Stimulated activated CD4-positive, alpha-beta T cell treated with anti-CD3 and anti-CD28 coated beads, Interleukin-4, amount 100 ng/mL, for 1 hour (primary cell): ENCODE data around the gene SSPN.
"Not testable (repeated sequence)": the region's sequence is repeated elsewhere in the genome, so short reads cannot be mapped to it uniquely, and the experiment has no call there.

Experiments
- DNase-seq: peaks from one replicate; pipeline ENCODE4 v3.0.0-alpha.2; 2020

SSPN gene

DNA sequence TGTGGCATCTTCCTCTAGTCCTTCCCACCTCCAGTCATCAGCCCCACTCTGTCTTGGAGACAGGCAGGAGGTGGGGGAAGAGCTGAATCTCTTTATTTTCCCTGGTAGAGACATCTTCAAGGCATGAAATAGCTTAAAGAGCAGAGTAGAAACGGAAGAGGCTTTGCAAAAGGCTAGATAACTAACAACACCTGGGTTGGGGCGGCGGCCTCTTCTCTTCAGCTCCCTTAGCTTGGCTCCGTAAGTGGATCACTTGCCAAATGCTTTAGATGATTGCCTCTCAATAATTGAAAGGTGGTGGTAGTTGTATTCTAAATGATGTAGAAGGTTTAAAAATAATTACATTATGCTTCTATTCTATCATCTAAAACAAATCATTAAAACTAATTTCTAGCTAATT lies 36.1 kb downstream of the SSPN start:
- no peak for DNase-seq

DNA sequence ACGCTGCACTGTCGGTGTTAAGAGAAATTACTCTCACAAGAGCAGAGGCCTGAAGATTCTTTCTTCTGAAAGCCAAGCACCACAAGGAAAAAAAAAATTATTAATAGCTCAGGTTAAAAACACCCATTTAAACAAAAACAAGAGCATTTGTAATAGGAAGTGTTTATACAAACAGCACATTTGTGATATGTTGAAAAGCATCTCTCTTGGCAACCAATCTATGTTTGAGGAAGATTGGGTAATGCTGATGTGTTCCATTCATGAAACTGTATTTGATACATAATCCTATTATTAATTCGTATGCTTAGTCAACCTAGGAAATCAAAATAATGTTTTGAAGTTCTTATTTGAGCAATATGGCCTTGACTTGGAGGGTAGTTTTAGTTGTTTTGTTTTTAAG lies 36.5 kb downstream of the SSPN start:
- no peak for DNase-seq

DNA sequence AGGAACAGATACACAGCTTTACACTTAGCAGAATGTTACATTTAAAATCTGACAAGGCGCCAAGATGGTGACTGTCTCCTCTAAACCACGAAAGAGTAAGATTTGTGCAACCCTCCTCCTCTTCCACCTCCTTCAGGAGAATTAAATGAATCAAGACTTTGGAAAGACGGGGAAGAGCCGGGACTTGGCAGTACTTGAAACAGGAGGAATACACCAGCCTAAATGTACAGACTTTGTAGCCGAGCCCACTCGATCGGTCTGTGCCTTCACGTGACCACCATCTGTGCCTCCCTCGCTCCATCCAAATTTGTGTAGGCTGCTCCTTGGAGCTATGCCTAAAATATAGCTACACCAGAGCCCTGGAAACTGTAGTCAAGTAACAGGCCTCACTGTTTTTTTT lies 38.3 kb downstream of the SSPN start:
- no peak for DNase-seq

DNA sequence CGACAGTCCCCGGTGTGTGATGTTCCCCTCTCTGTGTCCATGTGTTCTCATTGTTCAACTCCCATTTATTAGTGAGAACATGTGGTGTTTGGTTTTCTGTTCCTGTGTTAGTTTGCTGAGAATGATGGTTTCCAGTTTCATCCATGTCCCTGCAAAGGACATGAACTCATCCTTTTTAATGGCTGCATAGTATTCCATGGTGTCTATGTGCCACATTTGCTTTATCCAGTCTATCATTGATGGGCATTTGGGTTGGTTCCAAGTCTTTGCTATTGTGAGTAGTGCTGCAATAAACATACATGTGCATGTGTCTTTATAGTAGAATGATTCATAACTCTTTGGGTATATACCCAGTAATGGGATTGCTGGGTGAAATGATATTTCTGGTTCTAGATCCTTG lies 40.1 kb downstream of the SSPN start:
- DNase-seq = not testable (repeated sequence)

DNA sequence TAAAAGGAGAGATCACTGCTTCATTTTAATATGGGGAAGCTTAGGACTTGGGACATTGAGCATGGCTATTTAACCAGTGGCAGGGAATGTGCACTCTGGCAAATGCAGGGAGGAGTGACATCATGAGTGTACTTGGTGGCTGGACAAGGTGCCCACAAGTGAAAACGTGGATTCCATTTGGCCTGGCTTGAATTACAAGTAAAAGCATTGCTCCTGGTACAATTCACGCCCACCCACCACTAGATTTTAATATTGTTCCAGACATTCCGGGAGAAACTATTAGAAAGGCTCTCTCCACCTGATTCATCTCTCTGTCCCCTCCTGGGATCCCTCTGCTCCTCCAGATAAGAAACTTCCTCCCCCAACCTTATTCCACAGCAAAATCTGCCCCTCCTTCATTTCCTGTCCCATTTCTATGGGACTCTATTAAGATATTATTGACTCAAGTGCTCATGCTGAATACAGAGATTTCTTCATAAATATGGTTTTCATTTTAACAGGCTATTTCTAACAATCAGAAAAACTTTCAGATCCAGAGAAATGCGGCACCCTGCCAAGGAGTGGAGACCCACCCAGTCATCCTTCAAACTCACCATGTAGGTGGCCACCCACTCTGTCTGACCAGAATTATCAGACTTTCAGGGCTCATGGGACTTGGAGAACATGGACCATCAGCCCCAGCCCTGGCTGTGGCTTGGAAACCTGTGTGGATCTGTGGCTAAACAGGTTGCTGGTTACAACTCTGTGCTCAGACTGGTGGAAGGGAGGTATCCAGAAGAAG lies 43.2 kb downstream of the SSPN start:
- DNase-seq = no peak

DNA sequence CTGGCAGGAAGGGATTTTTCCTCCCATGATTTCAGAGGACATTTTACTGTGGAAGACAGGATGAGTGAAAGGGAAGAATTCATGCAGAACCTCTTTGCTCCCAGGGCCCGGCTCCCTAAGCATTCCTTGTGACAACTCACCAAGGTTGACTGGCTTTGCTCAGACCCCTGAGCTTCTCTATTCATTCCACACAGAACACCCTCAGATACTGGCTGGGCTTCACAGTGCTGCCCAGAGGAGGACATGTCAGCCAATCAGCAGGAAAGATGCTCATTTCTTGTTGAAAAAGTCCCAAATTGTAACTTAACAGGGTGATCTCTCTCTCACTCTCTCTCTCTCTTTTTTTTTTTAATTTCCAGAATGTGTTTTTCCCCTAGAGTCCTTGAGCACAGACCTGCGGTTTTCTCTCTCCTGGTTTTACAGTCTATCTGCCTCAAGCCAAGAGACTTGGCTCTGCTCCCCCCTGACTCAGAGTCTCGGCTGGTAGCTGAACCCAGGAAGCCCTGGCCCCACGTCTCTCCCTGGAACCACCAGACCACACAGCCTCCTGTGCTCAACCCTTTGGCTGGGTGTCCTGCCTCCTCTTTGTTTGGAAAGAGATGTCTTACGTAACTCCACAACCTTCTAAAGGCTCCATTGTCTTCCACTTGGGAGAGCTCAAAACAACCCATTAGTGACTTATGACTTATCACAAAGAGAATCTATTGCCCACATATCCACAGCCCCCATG lies 43.9 kb downstream of the SSPN start:
- DNase-seq = no peak

DNA sequence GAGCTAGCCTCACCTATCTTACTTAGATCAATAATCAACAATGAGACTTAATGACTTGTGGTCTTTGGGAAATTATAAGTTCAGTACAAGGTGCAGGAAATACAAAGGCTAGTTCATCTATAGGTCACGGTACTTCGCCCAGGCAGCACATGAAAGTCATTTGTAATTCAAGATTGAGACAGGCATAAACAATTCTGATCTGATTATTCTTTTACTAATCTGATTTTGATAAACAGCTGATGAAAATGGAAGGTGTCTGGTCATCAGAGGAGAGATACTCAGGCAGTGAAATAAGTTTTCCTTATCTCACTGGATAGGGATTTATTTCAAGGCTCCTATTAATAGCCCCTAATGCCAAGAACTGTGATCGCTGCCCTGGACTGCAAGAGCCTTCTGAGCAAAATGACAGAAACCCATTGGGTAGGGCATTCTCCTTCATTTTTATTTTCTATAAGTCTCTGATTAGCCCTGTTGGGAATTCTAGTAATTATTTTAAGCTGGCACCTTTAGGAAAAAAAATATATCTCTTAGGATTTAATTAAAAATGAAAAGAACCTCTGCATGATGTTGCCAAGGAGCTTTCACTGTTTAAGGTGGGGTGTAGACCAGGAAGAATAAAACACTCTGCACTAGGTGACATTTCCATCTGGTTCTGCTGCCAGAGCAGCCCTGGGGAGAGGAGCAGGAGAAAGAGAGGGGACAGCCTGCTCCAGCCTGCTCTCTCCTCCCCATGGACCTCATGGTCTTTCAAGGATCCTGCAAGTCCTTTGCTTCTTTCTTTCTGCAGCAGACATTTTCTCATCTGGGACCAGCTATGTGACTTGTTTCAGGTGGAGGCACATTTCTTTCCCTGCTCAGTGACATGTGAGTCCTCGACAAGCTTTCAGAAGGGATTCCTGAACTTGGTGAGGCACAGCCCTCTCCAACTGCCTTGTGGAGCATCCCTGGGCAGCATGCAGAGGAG lies 44.8 kb downstream of the SSPN start:
- no peak for DNase-seq

DNA sequence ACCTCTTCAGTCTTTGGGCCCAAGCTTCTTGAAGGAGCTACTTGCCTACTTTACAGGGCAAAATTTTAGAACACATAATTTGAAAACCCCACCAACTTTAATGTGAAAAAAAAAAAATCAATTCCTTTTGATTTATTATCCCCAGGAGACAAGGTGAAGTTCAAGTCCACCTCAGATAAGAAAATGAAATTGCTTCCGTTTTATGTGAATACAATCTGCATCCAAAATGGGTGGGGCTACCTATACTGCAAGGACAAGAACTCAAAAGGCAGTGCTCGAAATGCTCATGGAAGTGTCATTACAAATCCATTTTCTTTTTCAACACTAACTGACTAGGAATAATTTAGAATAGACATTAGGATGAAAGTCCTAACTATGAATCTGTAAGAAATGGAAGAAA lies 45.7 kb downstream of the SSPN start:
- DNase-seq = no peak

DNA sequence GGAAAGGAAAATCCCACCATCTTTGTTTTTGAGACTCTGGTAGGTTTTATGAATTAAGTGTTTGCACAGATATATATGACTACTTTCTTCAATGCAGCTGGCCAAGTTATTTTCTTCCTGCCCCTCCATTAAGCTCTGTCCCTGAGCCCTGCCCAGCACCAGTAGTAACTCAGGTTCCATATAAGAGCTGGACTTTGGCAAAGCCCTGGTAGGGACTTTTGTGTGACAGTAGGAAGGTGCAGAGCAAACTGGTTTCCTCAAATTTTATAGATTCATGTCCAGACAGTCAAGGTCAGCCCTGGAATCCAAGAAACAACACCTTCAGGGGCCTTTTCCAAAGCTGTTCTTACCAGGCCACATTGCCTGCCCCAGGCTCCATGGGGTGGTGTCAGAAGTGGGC lies 47.3 kb downstream of the SSPN start:
- no peak for DNase-seq

DNA sequence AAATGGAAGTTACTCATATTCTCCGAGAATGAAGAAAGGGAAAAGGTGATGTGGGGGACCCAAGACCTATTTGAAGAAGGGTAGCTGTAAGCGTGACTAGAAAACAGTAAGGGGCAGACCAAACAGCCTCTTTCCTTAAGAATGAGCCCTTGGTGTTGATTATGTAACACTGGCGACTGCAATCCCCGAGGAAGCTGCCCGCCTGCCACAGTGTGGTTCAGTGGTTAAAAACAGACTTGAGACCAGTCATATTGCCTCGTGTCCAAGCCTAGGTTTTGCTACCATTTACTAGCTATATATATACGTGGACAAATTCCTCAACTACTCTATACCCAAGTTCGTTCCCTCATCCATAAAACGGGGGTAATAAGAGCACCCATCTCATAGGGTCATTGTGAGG lies 49.1 kb downstream of the SSPN start:
- DNase-seq = no peak

DNA sequence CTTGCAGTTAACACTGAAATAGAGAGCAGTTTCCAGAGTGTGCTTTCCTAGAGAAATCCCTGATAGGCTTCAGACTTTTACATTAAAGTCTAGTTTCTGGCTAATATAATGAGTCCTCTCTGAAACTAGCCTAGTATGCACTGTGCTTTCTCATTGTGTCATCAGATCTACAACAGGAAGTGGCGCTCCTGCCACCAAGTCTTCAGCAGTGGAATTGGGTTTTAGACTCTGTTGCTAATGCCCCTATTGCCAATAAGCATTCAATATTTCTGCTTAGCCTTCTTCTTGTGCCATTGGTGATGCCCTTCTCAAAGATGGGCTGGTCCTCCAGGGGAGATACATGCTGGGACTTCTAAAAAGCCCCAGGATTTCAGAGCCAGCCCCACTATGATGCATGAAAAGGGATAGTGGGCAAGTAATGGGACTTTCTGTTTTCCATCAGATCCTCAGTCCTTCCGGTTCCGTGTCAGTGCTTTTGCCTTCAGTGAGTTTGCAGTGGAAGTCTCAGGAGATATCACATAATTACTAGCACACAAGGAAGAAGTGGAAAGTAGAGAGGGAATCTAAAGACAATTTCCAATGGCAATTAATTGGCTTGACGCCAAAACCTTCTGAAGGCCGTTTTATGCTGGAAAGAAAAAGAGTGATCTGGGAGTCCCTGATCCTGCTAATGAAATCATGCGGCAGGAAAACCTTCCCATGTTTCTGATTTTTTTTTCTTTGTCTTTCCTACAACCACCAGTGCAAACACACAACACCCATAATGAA lies 50.0 kb downstream of the SSPN start:
- DNase-seq = no peak

DNA sequence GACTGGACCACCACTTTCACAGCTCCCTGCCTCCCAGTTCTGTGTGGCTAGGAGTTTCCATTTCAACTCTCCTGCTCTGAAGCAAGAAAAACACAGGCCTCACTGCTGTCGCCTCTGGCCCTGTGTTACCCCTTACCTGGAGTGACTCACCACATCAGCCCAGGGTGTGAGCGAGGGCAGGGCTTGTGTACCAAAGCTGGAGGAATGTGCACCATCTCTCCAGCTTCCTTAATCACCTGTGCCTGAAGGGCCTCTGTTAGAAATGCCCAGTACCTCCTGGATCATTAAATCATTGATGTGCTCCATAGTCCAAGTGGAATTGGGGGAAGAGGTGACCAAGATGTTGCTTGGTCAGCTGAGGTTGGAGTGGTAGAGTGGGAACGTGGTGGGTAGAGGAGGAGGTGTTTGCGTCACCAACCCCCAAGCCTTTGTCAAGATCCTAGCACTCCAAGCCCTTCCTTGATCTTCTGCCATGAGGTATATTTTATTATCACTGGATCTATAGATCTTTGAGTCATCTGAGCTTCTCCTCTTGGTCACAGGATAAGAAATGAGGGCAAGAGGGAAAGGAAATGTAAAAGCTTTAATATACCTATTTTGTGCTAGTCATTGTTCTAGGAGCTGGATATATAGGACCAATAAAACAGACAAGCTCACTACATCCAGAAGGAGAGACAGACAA lies 51.3 kb downstream of the SSPN start:
- DNase-seq = no peak

DNA sequence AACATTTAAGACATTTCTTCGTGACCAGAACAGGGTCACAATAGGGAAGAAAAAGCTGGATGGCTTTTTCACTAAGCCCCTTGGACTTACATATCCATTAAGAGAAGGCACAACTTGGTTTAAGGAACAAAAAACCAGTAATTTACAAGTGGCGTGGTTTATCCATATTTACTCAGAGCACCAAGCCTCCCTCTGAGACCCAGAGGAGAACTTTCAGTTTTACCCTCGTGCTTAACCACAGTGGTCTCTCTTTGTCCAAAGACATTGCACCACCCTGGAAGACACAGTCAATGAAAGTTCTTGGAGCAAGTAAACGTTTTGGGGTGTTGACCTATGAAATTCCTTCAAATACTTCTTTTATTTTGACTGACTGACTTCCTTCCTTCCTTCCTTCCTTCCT lies 52.5 kb downstream of the SSPN start:
- no peak for DNase-seq

DNA sequence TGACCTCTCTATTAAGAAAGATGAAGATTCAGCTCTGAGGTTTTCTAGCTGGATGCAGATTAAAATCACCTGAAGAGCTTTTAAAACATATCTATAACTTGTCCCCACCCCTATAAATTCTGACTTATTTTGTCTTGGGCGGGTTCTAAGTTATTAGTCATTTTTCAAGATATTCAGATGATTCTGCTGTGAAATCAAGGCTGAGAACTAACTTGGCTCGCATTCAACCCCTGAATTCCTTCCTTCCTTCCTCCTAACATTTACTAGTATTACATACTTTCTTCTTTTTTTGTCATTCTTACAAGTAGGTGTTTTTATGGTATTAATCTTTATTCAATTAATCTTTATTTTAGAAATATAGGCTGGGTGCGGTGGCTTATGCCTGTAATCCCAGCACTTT lies 55.4 kb downstream of the SSPN start:
- no peak for DNase-seq

DNA sequence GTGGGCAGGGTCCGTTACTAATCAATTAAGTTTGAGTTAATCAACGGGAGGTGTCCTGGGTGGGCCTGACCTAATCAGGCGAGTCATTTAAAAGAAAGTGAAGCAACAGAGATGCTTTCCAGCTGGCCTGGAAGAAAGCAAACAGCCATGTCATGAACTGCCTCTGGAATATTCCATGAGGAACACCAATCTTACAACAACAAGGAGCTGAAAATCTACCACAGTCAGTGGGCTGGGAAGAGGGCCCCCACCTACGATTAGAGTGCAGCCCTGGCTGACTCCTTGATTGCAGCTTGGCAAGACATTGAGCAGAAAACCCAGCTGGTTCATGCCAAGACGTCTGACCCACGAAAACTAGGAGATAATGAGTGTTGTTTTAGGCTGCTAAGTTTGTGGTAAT lies 56.2 kb downstream of the SSPN start:
- DNase-seq = no peak

DNA sequence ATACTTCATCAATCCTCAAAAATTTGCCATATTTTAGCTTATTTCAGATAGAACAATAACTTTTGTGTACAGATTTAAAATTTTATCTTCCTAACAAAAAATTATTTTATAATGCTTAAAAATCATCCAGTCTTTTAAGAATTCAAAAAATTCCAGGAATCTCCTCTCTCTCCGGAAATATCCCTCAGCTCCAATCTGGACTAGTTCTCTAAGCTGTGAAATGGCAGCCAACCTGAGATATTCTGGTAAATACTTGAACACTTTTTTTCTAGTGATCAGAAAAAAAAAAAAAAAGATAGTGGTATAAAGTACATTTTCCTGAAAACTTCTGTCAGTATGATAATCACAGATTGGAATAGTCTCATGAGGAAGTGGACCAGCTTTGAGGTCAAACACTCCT lies 57.6 kb downstream of the SSPN start:
- no peak for DNase-seq

DNA sequence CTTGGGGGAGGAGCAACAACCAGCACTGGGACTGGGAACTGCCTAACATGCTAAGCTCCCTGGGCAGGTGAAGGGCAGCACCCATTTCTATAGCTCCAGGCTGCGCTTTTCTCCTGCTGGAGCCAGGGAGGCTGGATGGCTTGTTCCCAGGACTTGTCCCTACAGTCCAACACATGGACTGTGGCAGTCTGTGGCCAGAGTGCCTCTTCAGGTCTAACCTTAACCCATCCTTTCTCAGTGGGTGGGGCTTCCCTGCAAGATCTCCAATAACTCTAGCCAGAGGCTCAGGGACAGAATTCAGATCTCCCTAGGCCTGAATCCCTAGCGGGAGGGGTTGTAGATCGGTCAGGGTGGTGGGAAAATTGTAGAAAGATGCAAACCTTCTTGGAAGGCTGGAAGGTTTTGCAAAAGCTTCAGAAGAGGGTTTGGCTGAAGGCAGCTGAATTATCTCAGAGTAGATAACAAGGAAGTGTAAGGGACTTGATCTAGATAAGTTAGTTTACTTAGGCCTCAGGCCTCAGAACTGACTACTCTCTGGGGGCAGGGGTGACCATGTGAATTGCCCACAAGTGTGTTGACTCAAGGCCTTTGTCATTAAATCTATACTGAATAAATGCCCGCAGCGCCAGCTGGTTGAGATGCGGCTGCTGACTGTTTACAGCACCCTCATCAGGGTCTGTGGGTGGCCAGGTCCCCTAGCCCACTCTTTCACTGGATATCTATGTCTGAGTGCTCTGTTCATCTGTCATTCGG lies 60.7 kb downstream of the SSPN start:
- no peak for DNase-seq

DNA sequence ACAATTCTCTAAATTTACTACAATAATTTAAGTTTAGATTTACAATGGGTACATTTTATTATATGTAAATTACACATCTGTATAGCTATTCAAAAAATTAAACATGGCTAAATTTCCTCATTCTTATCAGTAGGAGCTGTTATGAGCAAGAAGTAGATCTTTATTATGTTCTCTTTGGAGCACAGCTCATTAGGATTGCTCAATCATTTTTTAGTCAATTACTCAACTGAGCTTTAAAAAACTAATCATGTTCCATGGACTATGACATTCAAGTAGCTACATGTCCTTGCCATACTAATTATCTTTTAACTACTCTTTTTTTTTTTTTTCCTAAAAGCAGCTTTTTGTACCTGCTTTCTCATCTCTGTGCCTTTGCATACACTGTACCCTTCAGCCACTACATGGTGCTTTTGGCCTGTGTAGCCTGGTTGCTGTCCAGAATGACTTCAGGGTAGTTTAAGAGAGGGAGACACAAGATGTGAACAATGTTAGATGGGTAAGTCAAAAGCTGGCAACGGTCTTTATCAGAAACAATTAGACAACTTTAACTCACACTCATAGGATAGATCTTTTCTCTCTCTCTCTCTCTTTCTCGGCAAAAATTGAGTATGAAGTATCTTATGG lies 69.0 kb downstream of the SSPN start:
- no peak for DNase-seq

DNA sequence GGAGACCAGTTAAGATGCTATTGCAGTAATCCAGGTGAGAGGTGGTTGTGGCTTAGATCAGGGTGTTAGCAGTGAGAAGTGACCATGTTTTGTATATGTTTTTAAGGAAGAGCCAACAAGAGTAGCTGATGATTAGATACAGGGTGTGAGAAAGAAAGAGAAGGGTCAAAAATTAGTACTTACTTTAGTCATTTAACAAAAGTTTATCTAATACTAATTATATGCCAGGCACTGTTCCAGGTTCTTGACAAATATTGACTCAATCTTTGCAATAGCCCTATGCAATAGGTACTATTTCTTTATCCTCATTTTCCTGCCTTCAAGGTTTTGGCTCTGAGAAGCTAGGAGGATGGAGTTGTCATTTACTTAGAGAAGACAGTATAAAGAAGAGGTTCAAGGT lies 70.2 kb downstream of the SSPN start:
- DNase-seq = no peak

DNA sequence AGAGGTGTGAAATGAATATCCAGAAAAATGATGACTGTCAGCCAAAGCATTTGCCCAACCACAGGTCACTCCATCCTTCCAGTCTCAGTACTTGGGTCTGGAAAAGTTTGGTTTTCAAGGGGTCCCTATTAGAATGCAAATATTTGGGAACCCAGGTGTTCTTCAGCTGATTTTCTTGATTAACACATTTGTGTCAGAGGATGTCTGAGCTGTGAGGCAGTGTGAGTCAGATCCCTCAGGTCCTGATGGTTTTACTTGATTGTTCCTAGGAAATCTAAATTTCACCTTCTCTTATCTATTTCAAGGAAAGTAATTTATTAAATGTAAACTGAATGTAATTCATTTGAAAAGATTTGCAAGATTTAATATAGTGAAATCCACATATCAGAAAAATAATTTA lies 71.5 kb downstream of the SSPN start:
- no peak for DNase-seq
